Epithelial cell of esophagus (primary cell): Measurements from ENCODE around the gene DLGAP1.
A peak's percentile ranks its signal among the peaks of the same experiment; 100 is the strongest.

Source experiments
- DNase-seq: peaks from one replicate; pipeline ENCODE4 v3.0.0; 2010; ENCODE audit warnings: low read depth
- H3K4me3 ChIP-seq: 2 replicates; pipeline ENCODE4 v1.5.1; 2011; ENCODE audit warnings: mild to moderate bottlenecking, low read length, control low read depth
- TF ChIP-seq, protein P1 (sequence below): IDR thresholded peaks from 2 replicates; pipeline ENCODE4 v1.5.1; 2011; ENCODE audit warnings: low read depth, mild to moderate bottlenecking, low read length, control low read depth, inconsistent platforms; ENCODE audit not compliant: insufficient read depth; ENCODE audit errors: missing control alignments

DLGAP1 gene

DNA sequence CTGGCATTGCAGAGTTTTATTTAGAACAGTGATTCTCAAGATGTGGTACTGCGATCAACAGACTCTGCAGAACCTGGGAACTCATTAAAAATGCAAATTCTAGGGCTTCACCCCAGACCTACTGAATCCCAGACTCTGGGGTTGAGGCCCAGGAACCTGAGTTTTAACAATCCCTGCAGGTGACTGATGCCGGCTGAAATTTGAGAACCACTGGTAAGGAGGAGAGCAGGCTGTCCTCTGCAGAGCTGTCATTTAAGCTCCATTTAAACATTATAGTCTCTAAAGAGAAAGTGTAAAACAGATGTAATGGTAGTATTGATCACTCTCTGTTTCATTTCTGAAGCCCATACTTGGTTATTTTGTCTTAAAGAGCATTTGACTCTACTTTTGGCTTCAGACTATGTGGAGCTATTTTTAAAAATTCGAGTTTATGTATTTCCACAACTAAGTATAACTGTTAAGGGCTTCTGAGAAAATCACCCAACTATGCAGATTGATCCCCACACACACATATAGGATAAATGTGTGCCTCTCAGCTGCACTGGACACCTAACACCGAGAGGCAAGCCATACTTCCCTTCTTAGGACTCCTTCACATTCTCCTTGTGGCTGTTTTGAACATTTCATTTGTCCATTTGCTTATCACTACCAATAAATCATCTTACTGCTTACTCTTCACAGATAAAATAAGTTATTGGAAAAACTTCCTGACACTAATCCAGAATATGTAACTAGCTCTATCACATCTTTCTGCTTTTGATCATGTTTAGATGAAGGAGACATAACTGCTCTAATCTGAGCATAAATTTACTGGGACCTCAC is 487.5 kb downstream of the DLGAP1 start:
- TF ChIP-seq, protein P1, sequence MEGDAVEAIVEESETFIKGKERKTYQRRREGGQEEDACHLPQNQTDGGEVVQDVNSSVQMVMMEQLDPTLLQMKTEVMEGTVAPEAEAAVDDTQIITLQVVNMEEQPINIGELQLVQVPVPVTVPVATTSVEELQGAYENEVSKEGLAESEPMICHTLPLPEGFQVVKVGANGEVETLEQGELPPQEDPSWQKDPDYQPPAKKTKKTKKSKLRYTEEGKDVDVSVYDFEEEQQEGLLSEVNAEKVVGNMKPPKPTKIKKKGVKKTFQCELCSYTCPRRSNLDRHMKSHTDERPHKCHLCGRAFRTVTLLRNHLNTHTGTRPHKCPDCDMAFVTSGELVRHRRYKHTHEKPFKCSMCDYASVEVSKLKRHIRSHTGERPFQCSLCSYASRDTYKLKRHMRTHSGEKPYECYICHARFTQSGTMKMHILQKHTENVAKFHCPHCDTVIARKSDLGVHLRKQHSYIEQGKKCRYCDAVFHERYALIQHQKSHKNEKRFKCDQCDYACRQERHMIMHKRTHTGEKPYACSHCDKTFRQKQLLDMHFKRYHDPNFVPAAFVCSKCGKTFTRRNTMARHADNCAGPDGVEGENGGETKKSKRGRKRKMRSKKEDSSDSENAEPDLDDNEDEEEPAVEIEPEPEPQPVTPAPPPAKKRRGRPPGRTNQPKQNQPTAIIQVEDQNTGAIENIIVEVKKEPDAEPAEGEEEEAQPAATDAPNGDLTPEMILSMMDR, result no peak
- DNase-seq, result no peak
- no peak overlapping the region for H3K4me3 ChIP-seq

DNA sequence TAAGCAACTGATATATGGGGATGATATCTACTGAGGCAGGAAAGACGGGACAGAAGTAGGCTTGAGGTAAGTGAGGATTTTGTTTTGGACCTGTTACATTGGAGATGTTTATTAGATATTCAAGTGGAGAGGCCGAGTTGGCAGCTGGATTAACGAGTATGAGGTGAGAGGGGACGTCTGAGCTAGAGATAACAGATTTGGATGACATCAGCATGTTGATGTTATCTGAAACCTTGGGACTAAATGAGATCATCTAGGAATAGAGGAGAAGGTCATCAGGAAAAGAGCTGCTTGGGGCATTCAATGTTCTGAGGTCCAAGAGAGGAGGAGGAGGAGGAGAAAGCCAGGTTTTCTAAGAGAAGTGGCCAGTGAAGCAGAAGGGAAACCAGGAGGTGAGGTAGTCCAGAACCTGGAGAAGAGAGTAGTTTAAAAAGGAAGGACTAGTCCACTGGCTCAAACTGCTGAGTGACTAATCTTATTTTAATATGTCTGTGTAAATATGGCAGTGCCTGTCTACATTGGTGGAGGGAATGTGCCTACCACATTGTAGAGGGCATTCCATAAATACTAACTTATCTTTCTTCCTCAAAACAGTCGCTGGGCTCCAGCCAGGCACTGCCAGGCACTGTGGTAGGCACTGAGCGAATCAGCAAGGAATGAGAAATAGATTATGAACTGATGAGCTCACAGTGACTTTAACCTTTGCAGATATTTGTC is 488.3 kb downstream of the DLGAP1 start:
- DNase-seq, result peak; percentile 51
- H3K4me3 ChIP-seq, result no peak overlapping the region
- TF ChIP-seq, protein P1, result no peak

DNA sequence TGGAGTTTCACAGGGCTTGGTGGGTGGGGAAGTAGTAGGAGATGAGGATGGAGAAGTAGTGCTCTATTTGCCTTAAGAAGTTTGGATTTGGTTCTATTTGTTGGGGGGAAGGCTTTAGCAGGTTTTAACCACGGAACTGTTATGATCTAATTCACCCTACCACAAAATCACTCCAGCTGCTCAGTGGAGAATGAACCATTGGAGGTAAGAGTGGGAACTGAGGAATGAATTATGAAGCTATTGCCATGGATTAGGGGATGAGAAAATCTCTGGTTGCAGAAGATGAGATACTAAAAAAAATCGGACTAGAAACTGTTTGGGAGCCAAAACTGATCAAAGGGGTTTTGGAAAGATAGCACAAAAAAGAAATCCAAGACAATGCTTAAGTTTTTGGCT is 488.9 kb downstream of the DLGAP1 start:
- DNase-seq, result no peak
- no peak overlapping the region for H3K4me3 ChIP-seq
- TF ChIP-seq, protein P1, result no peak

DNA sequence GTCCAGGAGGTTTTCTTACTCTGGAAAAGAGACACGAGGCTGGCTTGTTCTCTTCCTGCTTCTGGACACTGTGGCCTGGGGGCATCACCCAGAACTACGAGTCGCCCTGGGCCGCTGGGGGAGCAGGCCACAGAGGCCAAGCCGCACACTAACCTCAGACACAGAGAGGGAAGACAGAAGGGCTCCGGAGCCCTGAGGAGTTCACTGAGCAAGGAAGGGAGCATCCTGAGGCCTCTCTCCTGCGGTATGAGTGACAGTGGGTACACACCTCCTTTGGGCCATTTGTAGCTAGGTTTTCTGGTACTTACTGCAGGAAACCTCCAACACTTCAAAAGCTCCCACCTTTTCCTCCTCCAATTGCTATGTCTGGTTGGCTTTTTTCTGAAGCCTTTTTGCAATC is 494.1 kb downstream of the DLGAP1 start:
- no peak overlapping the region for H3K4me3 ChIP-seq
- DNase-seq, result no peak
- TF ChIP-seq, protein P1, result no peak

DNA sequence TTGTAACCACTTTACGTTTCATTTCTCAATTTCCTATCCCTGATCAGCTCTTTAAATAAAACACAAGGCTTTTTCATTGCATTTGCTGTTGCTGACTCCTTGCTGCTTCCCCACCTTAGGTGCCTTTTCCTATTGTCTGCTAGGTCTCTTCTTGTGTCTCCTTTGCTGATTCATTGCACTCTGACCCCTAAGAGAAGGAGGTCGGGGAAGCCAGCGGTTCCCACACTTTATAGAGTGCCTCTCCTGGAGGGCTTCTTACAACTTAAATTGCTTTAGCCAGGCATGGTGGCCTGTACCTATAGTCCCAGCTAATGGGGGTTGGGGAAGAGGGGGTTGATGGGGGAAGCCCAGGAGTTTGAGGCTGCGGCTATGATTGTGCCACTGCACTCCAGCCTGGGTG is 495.0 kb downstream of the DLGAP1 start:
- H3K4me3 ChIP-seq, result no peak overlapping the region

DNA sequence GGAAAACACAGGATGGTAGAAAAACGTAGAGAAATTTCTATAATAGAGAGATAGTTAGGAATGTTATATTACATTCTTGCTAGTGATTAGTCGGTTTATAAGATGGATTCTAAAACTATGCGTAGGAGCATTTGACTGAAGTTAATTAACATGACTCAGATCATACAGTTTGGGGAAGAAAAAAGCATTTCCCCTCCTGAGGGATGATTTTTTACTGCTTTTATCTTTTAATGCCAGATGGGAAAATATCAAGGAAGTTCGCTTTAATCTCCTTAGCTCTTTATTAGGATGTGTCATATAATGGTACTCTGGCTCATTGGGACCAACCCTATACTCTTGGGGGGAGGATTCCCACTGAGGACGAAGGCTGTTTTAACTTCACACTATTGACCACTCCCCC is 503.1 kb downstream of the DLGAP1 start:
- TF ChIP-seq, protein P1, result no peak
- no peak overlapping the region for H3K4me3 ChIP-seq
- no peak for DNase-seq

More for the DNA sequence above, 495.0 kb downstream of the DLGAP1 start:
- DNase-seq, result no peak
- TF ChIP-seq, protein P1, result no peak
